GM12878 (cell line): Measurements from ENCODE around the gene NUP93. TPM values are rescaled to one million over a fixed set of nuclear protein-coding genes. Genes with fewer than 3 reads are reported as not detected.

Experiments used
- ATAC-seq: fragments of 200-7000 bp; cut with Tn5 transposase; 3 replicates; pipeline ENCODE4 v1.9.1; 2020; ENCODE audit warnings: mild to moderate bottlenecking, moderate library complexity
- BruUV-seq: library from RNA; stranded (reverse); fragments of 400-500 nt; replicated peaks from 2 replicates; lab custom pipeline; 2021; lab: Mats Ljungman, UMichigan
- CTCF ChIA-PET: fragments of 300-600 bp; sonication (Branson Sonifier 250); formaldehyde crosslinking; extraction: SDS; loops from one replicate; lab custom pipeline; 2021; ENCODE audit warnings: inconsistent platforms; lab: Yijun Ruan, JAX
- POLR2A ChIA-PET: fragments of 350-600 bp; formaldehyde crosslinking; extraction: SDS; loops from one replicate; lab custom pipeline; 2021; ENCODE audit warnings: inconsistent platforms; lab: Charles Lee
- RAD21 ChIA-PET: fragments of 300-600 bp; sonication (Branson Sonifier 250); formaldehyde crosslinking; loops from one replicate; lab custom pipeline; 2023; ENCODE audit warnings: antibody characterized with exemption; ENCODE audit not compliant: unreplicated experiment; lab: Charles Lee
- SMC1A ChIA-PET: fragments of 300-600 bp; sonication (Branson Sonifier 250); formaldehyde crosslinking; loops from one replicate; lab custom pipeline; 2023; ENCODE audit not compliant: unreplicated experiment, uncharacterized antibody; lab: Charles Lee
- DNase-seq: peaks from one replicate; pipeline ENCODE4 v3.0.0-alpha.2; 2011; ENCODE audit warnings: low read depth, low spot score
- FAIRE-seq: peaks from 3 replicates; lab custom pipeline; 2011; peaks lifted over from hg19 to GRCh38; lab: Jason Lieb, UNC
- H2AFZ ChIP-seq: 2 replicates; pipeline ENCODE4 v1.6.0; 2011; ENCODE audit warnings: low read depth, low read length, control low read depth; ENCODE audit not compliant: control insufficient read depth
- H3K27ac ChIP-seq: 2 replicates; pipeline ENCODE4 v1.5.1; 2011; ENCODE audit warnings: control low read depth; ENCODE audit not compliant: control insufficient read depth, insufficient read depth
- H3K27me3 ChIP-seq, 2 experiments: replicated peaks in 1 of 2; 2 replicates each; pipeline versions ENCODE4 v1.6.0 to v1.6.1; 2011; ENCODE audit warnings: low read length in 1 of 2; ENCODE audit not compliant: control insufficient read depth in 2 of 2, insufficient read depth in 2 of 2
- H3K36me3 ChIP-seq, 2 experiments: 2 replicates each; pipeline ENCODE4 v1.5.1; 2011; ENCODE audit warnings: low read length in 1 of 2; ENCODE audit not compliant: control insufficient read depth in 2 of 2, insufficient read depth in 2 of 2
- H3K4me1 ChIP-seq: 2 replicates; pipeline ENCODE4 v1.6.1; 2011; ENCODE audit warnings: mild to moderate bottlenecking, low read length, moderate library complexity, mixed read lengths; ENCODE audit not compliant: control insufficient read depth, insufficient read depth
- H3K4me2 ChIP-seq: 2 replicates; pipeline ENCODE4 v1.6.0; 2011; ENCODE audit warnings: control low read depth; ENCODE audit not compliant: control insufficient read depth, insufficient read depth
- H3K4me3 ChIP-seq: fragments of 200-600 bp; sonication (generic); 2 replicates; pipeline ENCODE4 v1.5.1; 2016
- H3K79me2 ChIP-seq: 2 replicates; pipeline ENCODE4 v1.6.0; 2011; ENCODE audit warnings: low read length; ENCODE audit not compliant: control insufficient read depth, insufficient read depth
- H3K9ac ChIP-seq: 2 replicates; pipeline ENCODE4 v1.8.0; 2011; ENCODE audit warnings: low read length, control low read depth, mixed read lengths; ENCODE audit not compliant: control insufficient read depth, insufficient read depth
- H3K9me3 ChIP-seq: replicated peaks from 3 replicates; pipeline ENCODE4 v1.5.1; 2011; ENCODE audit warnings: mild to moderate bottlenecking, low read length; ENCODE audit not compliant: control insufficient read depth, insufficient read depth
- H4K20me1 ChIP-seq: 2 replicates; pipeline ENCODE4 v1.6.0; 2011; ENCODE audit not compliant: control insufficient read depth, insufficient read depth
- ASH2L ChIP-seq: fragments of 300-600, 200-600 bp; sonication (generic); IDR thresholded peaks from 2 replicates; pipeline ENCODE4 v1.6.1; 2017; ENCODE audit warnings: low read depth, mild to moderate bottlenecking, borderline replicate concordance
- CTCF ChIP-seq, 3 experiments: IDR thresholded peaks in 2 of 3; conservative IDR thresholded peaks in 1 of 3; 2 replicates each; pipeline ENCODE4 v1.5.1; 2011; ENCODE audit warnings: low read depth in 3 of 3, low read length in 3 of 3, mild to moderate bottlenecking in 3 of 3, control low read depth in 2 of 3, moderate library complexity in 2 of 3, inconsistent platforms in 1 of 3, mixed read lengths in 1 of 3; ENCODE audit not compliant: control insufficient read depth in 2 of 3, insufficient read depth in 1 of 3; ENCODE audit errors: extremely low read depth in 1 of 3
- FOXK2 ChIP-seq: fragments of 450-650 bp; IDR thresholded peaks from 2 replicates; pipeline ENCODE4 v1.6.1; 2017; ENCODE audit warnings: mild to moderate bottlenecking, moderate library complexity
- MEF2B ChIP-seq: fragments of 450-650 bp; IDR thresholded peaks from 2 replicates; pipeline ENCODE4 v1.6.1; 2018; ENCODE audit warnings: mild to moderate bottlenecking, moderate library complexity; ENCODE audit not compliant: partially characterized antibody, poor library complexity, severe bottlenecking
- NFXL1 ChIP-seq: fragments of 450-650 bp; IDR thresholded peaks from 2 replicates; pipeline ENCODE4 v1.6.1; 2017; ENCODE audit warnings: antibody characterized with exemption, mild to moderate bottlenecking, borderline replicate concordance
- PML ChIP-seq: IDR thresholded peaks from 2 replicates; pipeline ENCODE4 v1.6.1; 2012; ENCODE audit warnings: low read length, inconsistent platforms
- RELB ChIP-seq: fragments of 450-650 bp; IDR thresholded peaks from 2 replicates; pipeline ENCODE4 v1.6.1; 2017; ENCODE audit warnings: low read depth, mild to moderate bottlenecking, moderate library complexity
- ZBTB33 ChIP-seq: fragments of 450-650 bp; IDR thresholded peaks from 2 replicates; pipeline ENCODE4 v1.6.1; 2017; ENCODE audit warnings: mild to moderate bottlenecking
- WGBS: methylation state at CpG from one replicate; pipeline ENCODE4 v1.1.6; 2016; ENCODE audit warnings: low lambda C conversion rate; ENCODE audit not compliant: insufficient replicate concordance, insufficient coverage; ENCODE audit errors: missing lambda C conversion rate; 5-methylcytosine and 5-hydroxymethylcytosine counted together
- in situ Hi-C: fragments of 300-500 bp; cut with MboI; formaldehyde crosslinking; loops from 9 replicates; pipeline ENCODE4 v1.14.3; 2018; ENCODE audit warnings: mixed read lengths
- intact Hi-C: fragments of 100-400 bp; cut with micrococcal nuclease; formaldehyde crosslinking; loops from one replicate; pipeline ENCODE4 v1.14.2; 2022; ENCODE audit not compliant: unreplicated experiment
- polyA plus RNA-seq, 11 experiments: library from polyadenylated mRNA; depleted of rRNA in 4 of 11; unstranded in 6 of 11; stranded (reverse) in 5 of 11; fragments of >200 nt; fragmentation: Nextera tagmentation in 4 of 11; fragmentation: Illumina TruSeq in 1 of 11; extraction: Ambion mirVana in 4 of 11; extraction: Trizol in 1 of 11; gene quantifications; 1 replicate in 1 of 11; 2 replicates in 10 of 11; pipeline versions ENCODE4 v1.2.1 to v1.2.3, GENCODE V29; 2011 to 2016; ENCODE audit warnings: inconsistent platforms in 2 of 11, missing spikeins in 2 of 11, low read depth in 1 of 11
- total RNA-seq, 4 experiments: library from RNA; depleted of rRNA in 3 of 4; stranded (reverse); fragments of >200 nt in 3 of 4; fragmentation: Illumina TruSeq in 1 of 4; extraction: Trizol in 1 of 4; gene quantifications; 2 replicates each; pipeline versions ENCODE4 v1.2.1 to v1.2.3, GENCODE V29; 2013 to 2021

The NUP93 gene
- total and polyA plus RNA-seq, 10 of the 15 experiments (the other 5 are each of a cell fraction or from before 2014, with no cell fraction given) = 82.2 to 175 (median 101) TPM

- DNase-seq (no peak), FAIRE-seq (no peak), ATAC-seq (no peak)
- Histone ChIP-seq H3K79me2 (no peaks in the 10 kb centered on the region), H3K27me3 (no peaks in the 10 kb centered on the region), H3K9ac (no peak overlapping the region), H3K27ac (no peak overlapping the region), H3K4me3 (no peak overlapping the region), H4K20me1 (no peaks in the 10 kb centered on the region), H3K4me1 (no peaks in the 10 kb centered on the region), H2AFZ (no peak overlapping the region), H3K9me3 (no peaks in the 10 kb centered on the region), H3K4me2 (no peak overlapping the region), H3K36me3 (peaks cover 2 to 4% of the 10 kb centered on the region in 2 experiments; a peak in 3 of 4 replicates)
- ChIA-PET SMC1A (no interaction called here), RAD21 (interaction anchor here (1.2 kb wide), 1 partner anchor 98 kb away, joined by 4 read pairs; no protein-coding TSS in a partner anchor), POLR2A (no interaction called here), CTCF (no interaction called here)
- TF ChIP-seq RELB (no peak), PML (no peak), ASH2L (no peak)
- intact Hi-C loops (no loop called here), in situ Hi-C loops (no loop called here)
- WGBS = 100% methylated on average over 1 of the region's 1 CpG
- BruUV-seq = no TSS peak
Observed at GRCh38 chr16:56800355-56800754, 70.4 kb downstream of the NUP93 start.

GRCh38 chr16:56801762-56802161 lies 71.8 kb downstream of the NUP93 start:
- Histone ChIP-seq H3K9me3 (no peaks in the 10 kb centered on the region), H4K20me1 (no peaks in the 10 kb centered on the region), H3K79me2 (no peaks in the 10 kb centered on the region), H3K27ac (no peak overlapping the region), H3K9ac (no peak overlapping the region), H3K4me1 (no peaks in the 10 kb centered on the region), H3K27me3 (no peaks in the 10 kb centered on the region), H3K4me3 (no peak overlapping the region), H3K36me3 (peaks cover 2 to 8% of the 10 kb centered on the region in 2 experiments), H2AFZ (no peak overlapping the region), H3K4me2 (no peak overlapping the region)
- ChIA-PET CTCF (interaction anchor here (0.8 to 1.0 kb wide), 2 partner anchors 8 to 15 kb away, joined by 3 read pairs; no protein-coding TSS in a partner anchor), SMC1A (interaction anchor here (0.7 kb wide), 1 partner anchor 11 kb away, joined by 3 read pairs; no protein-coding TSS in a partner anchor), POLR2A (no interaction called here), RAD21 (interaction anchor here (1.2 kb wide), 1 partner anchor 99 kb away, joined by 4 read pairs; no protein-coding TSS in a partner anchor)
- in situ Hi-C loops (no loop called here), intact Hi-C loops (no loop called here)
- 78% methylated on average over 3 of the region's 3 CpGs for WGBS
- no peak for FAIRE-seq
- no peak for ATAC-seq
- no peak for DNase-seq
- BruUV-seq = no TSS peak
- TF ChIP-seq RELB (no peak), NFXL1 (no peak), FOXK2 (no peak), MEF2B (no peak), ZBTB33 (no peak), ASH2L (no peak), CTCF (IDR thresholded peaks at IDR 0.05 in 2 of 3, conservative IDR thresholded peaks at IDR 0.05 in 1 of 3; ENCODE audit: control insufficient read depth in 2 of 3, extremely low read depth in 1 of 3, insufficient read depth in 1 of 3, low read depth in 3 of 3, low read length in 3 of 3) (no peak)
